ENCODE results near the gene ZNF30.

DNA sequence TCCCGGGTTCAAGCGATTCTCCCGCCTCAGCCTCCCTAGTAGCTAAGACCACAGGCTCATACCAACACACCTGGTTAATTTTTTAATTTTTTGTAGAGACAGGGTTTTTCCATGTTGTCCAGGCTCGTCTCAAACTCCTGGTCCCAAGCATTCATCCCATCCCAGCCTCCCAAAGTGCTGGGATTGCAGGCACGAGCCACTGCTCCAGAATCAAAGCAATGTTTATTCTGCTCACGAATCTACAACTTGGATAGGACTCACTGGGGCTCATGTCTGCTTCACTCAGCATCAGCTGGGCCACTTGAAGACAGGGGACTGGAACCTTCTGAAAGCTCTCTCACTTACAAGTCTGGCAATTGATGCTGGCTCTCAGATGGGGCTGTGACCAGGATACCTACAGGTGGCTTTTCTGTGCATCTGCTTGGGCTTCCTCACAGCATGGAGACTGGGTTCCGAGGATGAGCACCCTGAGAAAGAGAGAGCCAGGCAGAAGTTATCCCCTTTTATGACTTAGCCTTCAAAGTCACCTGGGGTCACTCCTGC, 45.5 kb downstream of the ZNF30 start:
- TF ChIP-seq CTCF (IDR thresholded peaks at IDR 0.05): no peak
- TF ChIP-seq POLR2A (IDR thresholded peaks at IDR 0.05): no peak
